Activated T-helper 2 cell treated with anti-CD3 and anti-CD28 coated beads, Interferon-gamma antibody, Interleukin-2, Interleukin-4, amounts not matched to agents 10 μg/mL and 5 μg/mL and 100 μg/mL, durations not matched to agents 14 hours and 24 hours and 36 hours (primary cell): Measurements from ENCODE around the gene DLEC1. TPM values are rescaled to one million over a fixed set of nuclear protein-coding genes. Genes with fewer than 3 reads are reported as not detected.

ENCODE experiments used
- DNase-seq: peaks from one replicate; pipeline ENCODE4 v3.0.0; 2021; ENCODE audit warnings: low spot score
- H3K27ac Mint-ChIP-seq: one replicate; pipeline ENCODE4 v1.8.0; 2021; ENCODE audit warnings: mixed read lengths
- H3K27me3 Mint-ChIP-seq: one replicate; pipeline ENCODE4 v1.8.0; 2021; ENCODE audit warnings: low read depth, mixed read lengths
- H3K36me3 Mint-ChIP-seq: one replicate; pipeline ENCODE4 v1.8.0; 2021; ENCODE audit warnings: low read depth, mixed read lengths
- H3K4me1 Mint-ChIP-seq: one replicate; pipeline ENCODE4 v1.8.0; 2021; ENCODE audit warnings: low read depth, mixed read lengths
- H3K4me3 Mint-ChIP-seq: one replicate; pipeline ENCODE4 v1.8.0; 2021; ENCODE audit warnings: low read depth, mild to moderate bottlenecking, moderate library complexity, mixed read lengths
- H3K9me3 Mint-ChIP-seq: one replicate; pipeline ENCODE4 v1.8.0; 2021; ENCODE audit warnings: mixed read lengths
- intact Hi-C: fragments of 100-400 bp; cut with micrococcal nuclease; formaldehyde crosslinking; loops from one replicate; pipeline ENCODE4 v1.15.1; 2023
- total RNA-seq: library from RNA; stranded (reverse); gene quantifications from 2 replicates; pipeline ENCODE4 v1.2.3, GENCODE V29; 2022

Gene DLEC1
- total RNA-seq, 1 donor from 2014 or later = 0.16 TPM

DNA sequence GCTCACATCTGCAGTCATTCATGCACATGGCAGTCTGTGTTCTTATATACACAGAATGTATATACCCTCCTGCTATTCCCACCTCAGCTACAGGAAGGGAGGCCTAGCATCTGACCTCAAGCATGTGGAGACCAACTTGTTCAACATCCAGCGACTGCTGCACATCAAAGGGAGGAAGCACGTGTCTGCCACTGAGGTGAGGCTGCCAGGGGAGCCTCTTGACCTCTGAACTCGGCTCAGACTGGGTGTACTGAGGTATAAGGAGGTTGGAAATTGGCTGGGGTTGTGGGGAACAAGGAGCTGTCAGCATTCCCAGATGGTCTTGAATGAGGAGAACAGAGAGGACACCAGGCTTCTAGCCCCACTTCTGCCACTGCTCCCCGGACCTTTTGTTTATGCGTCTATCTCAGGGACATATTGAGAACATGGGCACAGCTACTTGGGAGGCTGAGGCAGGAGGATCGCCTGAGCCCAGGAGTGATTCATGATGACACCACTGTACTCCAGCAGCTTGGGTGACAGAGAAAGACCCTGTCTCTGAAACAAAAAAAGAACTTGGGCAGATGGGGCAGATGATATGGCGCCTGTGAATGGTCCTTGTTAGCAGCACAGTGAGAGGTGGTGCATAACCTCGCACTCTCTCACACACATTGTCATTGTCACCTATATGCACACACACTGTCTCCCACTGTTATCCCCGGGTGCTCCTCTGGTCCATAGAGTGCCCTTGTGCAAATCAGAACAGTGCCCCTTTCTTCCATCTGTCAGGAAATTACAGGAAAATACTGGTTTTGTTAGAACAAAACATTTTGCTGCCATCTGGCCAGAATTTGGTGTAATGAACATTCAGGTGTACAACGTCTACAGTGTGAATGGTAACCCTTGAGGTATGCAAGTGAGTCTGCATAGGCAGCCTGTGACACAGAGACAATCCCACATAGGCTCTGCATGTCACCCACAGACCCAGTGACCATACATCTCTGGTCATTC, 43.1 kb upstream of the DLEC1 start:
- Mint-ChIP-seq H3K9me3 (no peaks in the 10 kb centered on the region), H3K36me3 (peaks cover 32% of the 10 kb centered on the region), H3K4me1 (peaks cover 48% of the 10 kb centered on the region), H3K4me3 (peak overlapping the region; percentile 83), H3K27ac (peak overlapping the region; percentile 87), H3K27me3 (no peaks in the 10 kb centered on the region)
- DNase-seq = no peak
- intact Hi-C loops = loop anchor here (2.0 kb wide), 1 partner anchor 141 kb away; the partner anchor contains the start of gene ACAA1

DNA sequence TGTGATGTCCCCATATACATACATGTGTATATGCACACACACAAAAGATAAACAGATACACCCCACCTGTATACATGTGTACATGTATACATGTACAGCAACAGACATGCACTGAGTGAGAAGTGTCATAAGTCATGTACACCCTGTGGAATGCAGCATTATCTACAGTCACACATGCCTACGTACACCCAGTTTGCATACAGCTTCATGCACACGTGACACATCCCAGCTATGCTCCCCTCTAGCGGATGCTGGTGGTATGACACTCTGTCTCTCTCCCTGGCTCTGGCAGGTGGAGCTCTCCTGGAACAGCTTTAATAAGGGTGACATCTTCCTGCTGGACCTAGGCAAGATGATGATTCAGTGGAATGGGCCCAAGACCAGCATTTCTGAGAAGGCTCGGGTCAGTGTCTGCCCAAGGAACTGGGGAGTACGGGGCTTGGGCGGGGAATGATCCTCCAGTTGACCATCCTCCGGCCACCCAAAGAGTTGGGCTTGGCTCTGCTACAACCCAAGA, 42.2 kb upstream of the DLEC1 start:
- no peaks in the 10 kb centered on the region for H3K27me3 Mint-ChIP-seq
- intact Hi-C loops = no loop called here
- H3K9me3 Mint-ChIP-seq = no peaks in the 10 kb centered on the region
- peak overlapping the region; percentile 69 for H3K27ac Mint-ChIP-seq
- peaks cover 32% of the 10 kb centered on the region for H3K36me3 Mint-ChIP-seq
- H3K4me1 Mint-ChIP-seq = peaks cover 48% of the 10 kb centered on the region
- peak; percentile 76 for DNase-seq
- H3K4me3 Mint-ChIP-seq = peak overlapping the region; percentile 38

DNA sequence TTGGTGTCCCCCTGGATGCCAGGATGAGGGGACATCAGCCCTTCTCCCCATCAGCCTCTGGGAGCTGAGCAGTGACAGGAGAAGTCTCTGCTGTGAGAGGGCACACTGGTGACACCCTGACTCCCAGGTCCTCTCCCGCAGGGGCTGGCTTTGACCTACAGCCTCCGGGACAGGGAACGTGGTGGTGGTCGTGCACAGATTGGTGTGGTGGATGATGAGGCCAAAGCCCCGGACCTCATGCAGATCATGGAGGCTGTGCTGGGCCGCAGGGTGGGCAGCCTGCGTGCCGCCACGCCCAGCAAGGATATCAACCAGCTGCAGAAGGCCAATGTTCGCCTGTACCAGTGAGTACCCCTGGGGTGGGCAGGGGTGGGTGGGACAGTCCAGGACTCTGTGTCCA, 41.7 kb upstream of the DLEC1 start:
- intact Hi-C loops = no loop called here
- Mint-ChIP-seq H3K27ac (no peak overlapping the region), H3K4me3 (no peak overlapping the region), H3K27me3 (no peaks in the 10 kb centered on the region), H3K36me3 (peaks cover 33% of the 10 kb centered on the region), H3K9me3 (no peaks in the 10 kb centered on the region), H3K4me1 (peaks cover 48% of the 10 kb centered on the region)
- no peak for DNase-seq

DNA sequence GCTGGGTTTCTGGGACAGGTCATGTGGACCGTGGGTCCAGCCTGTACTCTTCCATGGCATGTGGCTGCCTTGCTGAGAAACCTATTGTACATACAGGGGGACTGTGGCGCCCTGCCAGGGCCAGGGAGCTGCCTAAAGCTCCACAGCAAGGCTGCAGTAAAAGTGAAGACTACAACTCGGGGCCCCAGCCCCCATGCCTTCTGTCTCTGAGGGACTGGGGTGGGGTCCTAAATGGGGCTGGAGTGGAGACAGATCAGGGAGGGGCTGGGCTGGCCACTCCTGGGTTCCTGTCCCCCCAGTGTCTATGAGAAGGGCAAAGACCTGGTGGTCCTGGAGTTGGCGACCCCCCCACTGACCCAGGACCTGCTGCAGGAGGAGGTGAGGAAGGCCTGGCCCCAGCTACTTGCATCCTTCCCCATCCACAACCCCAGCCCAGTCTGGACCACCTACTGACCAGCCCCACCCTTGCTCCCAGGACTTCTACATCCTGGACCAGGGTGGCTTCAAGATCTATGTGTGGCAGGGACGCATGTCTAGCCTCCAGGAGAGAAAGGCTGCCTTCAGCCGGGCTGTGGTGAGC, 41.1 kb upstream of the DLEC1 start:
- intact Hi-C loops = no loop called here
- Mint-ChIP-seq H3K27ac (peak overlapping the region; percentile 83), H3K4me1 (peaks cover 48% of the 10 kb centered on the region), H3K36me3 (peaks cover 35% of the 10 kb centered on the region), H3K9me3 (no peaks in the 10 kb centered on the region), H3K27me3 (no peaks in the 10 kb centered on the region), H3K4me3 (no peak overlapping the region)
- no peak for DNase-seq

DNA sequence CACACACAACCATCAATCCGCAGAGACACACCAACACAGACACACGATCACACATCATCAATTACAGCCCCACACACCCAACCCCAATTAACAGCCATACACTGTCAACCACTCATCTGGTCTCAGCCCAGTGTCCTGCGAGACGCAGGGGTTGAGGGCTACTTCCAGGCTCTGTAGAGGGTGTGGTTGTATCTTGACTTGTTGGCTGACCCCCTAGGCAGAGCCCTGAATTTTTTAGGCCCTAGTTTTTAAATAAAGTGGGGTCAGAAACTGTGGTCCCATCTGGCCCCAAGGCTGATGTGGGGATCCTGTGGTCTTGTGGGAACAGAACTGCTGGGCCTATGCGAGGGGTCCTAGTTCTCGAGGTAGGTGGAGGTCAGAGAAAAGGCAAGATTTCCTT, 39.2 kb upstream of the DLEC1 start:
- H3K4me3 Mint-ChIP-seq = no peak overlapping the region
- H3K36me3 Mint-ChIP-seq = peaks cover 45% of the 10 kb centered on the region
- H3K27me3 Mint-ChIP-seq = no peaks in the 10 kb centered on the region
- peak overlapping the region; percentile 37 for H3K27ac Mint-ChIP-seq
- no peaks in the 10 kb centered on the region for H3K9me3 Mint-ChIP-seq
- DNase-seq = no peak
- intact Hi-C loops = no loop called here
- peaks cover 44% of the 10 kb centered on the region for H3K4me1 Mint-ChIP-seq

DNA sequence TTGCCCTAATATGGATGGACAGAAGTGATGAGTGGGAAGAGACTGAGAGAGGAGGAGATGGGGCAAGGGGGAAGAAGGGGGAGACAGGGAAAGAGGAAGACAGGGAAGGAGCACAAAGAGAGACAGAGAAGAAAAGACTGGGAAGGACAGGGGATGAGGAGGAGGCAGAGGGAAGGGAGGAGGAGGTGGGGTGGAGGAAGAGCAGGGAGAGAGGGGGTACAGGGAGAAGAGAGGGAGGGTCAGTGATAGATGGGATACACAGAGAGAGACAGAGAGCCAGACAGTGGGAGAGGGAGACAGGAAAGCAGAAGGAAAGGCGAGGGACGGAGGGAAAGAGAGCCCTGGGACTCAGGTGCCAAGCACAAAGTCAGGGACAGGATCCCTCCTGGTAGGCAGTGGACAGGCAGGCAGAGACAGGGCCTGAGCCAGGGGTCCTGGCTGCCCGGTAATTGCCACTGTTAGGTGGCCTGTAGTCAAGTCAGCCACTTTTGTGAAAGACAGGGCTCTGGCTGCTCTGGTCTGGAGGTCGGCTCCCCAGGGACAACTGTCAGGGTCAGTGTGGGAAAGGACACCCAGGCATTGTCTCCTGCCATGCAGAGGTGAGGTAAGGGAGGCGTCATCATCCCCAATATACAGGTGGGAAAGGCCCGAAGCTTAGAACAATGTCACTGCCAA, 38.6 kb upstream of the DLEC1 start:
- no peak for DNase-seq
- H3K27me3 Mint-ChIP-seq = no peaks in the 10 kb centered on the region
- H3K4me3 Mint-ChIP-seq = no peak overlapping the region
- H3K9me3 Mint-ChIP-seq = no peaks in the 10 kb centered on the region
- peaks cover 39% of the 10 kb centered on the region for H3K4me1 Mint-ChIP-seq
- peak overlapping the region; percentile 8 for H3K27ac Mint-ChIP-seq
- intact Hi-C loops = no loop called here
- H3K36me3 Mint-ChIP-seq = peaks cover 49% of the 10 kb centered on the region

DNA sequence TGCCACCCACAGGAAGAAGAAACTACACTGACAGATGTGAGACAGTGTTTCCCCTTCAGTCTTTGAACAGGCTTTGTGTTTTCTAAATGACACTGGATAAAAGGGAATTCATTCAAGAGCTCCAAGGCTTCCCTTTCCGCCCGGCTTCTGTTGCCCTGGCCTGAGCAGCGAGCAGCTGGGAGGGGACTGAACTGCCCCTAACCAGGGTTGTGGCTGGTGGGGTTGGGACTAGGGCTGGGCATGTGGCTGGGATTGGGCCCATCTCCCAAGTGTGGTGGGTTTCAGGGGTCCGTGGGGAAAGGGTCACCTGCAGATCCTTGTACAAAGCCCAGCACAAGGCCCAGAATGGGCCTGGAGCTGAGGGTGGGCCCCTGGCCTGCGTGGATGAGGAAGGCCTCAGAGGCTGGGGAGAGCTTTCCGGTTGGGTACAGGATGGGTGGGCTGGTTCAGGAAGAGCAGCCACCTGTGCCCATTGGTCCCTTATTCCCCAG, 38.0 kb upstream of the DLEC1 start:
- no peak for DNase-seq
- H3K4me1 Mint-ChIP-seq = peaks cover 33% of the 10 kb centered on the region
- intact Hi-C loops = no loop called here
- H3K4me3 Mint-ChIP-seq = no peak overlapping the region
- no peaks in the 10 kb centered on the region for H3K9me3 Mint-ChIP-seq
- H3K36me3 Mint-ChIP-seq = peaks cover 46% of the 10 kb centered on the region
- H3K27ac Mint-ChIP-seq = no peak overlapping the region
- no peaks in the 10 kb centered on the region for H3K27me3 Mint-ChIP-seq

DNA sequence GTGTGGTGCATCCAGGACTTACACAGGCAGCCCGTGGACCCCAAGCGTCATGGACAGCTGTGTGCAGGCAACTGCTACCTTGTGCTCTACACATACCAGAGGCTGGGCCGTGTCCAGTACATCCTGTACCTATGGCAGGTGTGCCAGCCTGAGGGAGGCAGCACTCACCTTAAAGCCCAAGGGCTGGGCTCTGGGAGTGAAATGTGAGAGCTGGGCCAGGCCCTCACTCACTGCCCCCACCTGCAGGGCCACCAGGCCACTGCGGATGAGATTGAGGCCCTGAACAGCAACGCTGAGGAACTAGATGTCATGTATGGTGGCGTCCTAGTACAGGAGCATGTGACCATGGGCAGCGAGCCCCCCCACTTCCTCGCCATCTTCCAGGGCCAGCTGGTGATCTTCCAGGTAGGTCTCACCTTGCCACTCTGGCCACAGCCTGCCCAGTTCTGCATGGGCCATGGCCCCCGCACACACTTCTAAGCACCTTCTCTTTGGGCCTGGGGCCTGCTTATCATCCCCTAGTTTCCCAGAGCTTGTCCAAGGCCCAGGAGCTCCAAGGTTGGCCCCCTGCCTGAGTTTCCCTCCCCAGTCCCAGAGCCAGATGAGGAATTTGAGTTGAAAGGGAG, 37.4 kb upstream of the DLEC1 start:
- H3K27me3 Mint-ChIP-seq = no peaks in the 10 kb centered on the region
- H3K36me3 Mint-ChIP-seq = peaks cover 41% of the 10 kb centered on the region
- H3K4me1 Mint-ChIP-seq = peaks cover 27% of the 10 kb centered on the region
- no peak overlapping the region for H3K27ac Mint-ChIP-seq
- intact Hi-C loops = no loop called here
- DNase-seq = no peak
- no peaks in the 10 kb centered on the region for H3K9me3 Mint-ChIP-seq
- H3K4me3 Mint-ChIP-seq = no peak overlapping the region

DNA sequence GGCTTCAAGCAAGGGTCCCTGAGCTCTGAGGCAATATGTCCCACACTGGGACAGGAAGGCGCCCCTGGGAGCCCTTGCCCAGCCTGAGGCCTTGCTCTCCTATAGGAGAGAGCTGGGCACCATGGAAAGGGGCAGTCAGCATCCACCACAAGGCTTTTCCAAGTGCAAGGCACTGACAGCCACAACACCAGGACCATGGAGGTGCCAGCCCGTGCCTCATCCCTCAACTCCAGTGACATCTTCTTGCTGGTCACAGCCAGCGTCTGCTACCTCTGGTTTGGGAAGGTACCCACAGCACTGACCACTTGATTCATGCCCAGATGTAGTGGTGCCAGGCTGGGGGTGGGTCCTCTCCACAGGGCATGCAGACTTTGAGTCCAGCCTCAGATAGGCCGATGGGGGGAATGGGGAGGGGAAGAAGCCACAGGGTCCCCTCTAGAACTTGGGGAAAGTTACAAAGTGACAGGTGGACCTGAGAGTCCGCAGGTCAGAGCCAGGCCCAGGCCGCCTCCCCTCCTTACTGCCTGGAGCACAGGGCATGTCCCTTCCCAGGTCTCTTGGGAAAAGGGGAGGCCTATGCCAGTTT, 36.6 kb upstream of the DLEC1 start:
- Mint-ChIP-seq H3K27ac (no peak overlapping the region), H3K36me3 (peaks cover 33% of the 10 kb centered on the region), H3K9me3 (no peaks in the 10 kb centered on the region), H3K27me3 (no peaks in the 10 kb centered on the region), H3K4me1 (peaks cover 23% of the 10 kb centered on the region), H3K4me3 (no peak overlapping the region)
- no peak for DNase-seq
- intact Hi-C loops = no loop called here

DNA sequence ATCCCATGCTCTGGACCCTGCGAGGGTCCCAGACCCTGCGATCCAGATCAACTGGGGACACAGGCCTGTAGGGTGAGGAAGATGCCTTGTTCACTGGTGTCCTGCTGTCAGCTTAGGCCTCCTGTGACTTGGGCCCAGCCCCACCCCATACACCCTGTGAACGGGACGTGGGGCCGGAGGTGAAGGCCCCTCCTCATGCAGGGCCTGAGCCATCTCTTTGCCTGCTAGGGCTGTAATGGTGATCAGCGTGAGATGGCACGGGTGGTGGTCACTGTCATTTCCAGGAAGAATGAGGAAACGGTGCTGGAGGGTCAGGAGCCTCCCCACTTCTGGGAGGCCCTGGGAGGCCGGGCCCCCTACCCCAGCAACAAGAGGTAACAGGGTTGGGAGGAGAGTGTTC, 36.1 kb upstream of the DLEC1 start:
- Mint-ChIP-seq H3K4me3 (no peak overlapping the region), H3K36me3 (peaks cover 33% of the 10 kb centered on the region), H3K27me3 (no peaks in the 10 kb centered on the region), H3K27ac (no peak overlapping the region), H3K4me1 (peaks cover 23% of the 10 kb centered on the region), H3K9me3 (no peaks in the 10 kb centered on the region)
- DNase-seq = no peak
- intact Hi-C loops = no loop called here

DNA sequence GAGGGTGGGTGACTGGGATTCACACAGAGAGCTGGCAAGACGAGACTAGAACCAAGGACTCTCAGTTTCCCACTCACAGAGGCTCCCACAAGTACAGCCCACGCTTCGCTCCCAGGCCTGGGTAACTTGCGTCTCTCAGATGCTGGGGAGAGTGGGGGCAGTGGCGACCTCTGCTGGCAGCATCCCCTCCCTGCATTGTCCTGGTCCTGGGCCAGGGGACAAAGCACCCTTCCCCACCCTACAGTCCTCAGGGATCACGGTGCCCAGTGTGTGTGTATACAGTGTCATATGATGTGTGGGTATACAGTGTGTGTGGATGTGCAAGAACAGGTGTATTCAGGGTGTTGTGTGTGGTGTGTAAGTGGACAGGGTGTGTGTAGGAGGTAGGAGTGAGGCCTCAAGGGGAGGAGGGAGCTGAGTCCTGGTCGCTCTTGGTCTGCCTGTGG, 35.6 kb upstream of the DLEC1 start:
- H3K27me3 Mint-ChIP-seq = no peaks in the 10 kb centered on the region
- peaks cover 21% of the 10 kb centered on the region for H3K4me1 Mint-ChIP-seq
- DNase-seq = peak; percentile 49
- H3K36me3 Mint-ChIP-seq = peaks cover 33% of the 10 kb centered on the region
- no peaks in the 10 kb centered on the region for H3K9me3 Mint-ChIP-seq
- intact Hi-C loops = no loop called here
- H3K4me3 Mint-ChIP-seq = no peak overlapping the region
- H3K27ac Mint-ChIP-seq = peak overlapping the region; percentile 19

DNA sequence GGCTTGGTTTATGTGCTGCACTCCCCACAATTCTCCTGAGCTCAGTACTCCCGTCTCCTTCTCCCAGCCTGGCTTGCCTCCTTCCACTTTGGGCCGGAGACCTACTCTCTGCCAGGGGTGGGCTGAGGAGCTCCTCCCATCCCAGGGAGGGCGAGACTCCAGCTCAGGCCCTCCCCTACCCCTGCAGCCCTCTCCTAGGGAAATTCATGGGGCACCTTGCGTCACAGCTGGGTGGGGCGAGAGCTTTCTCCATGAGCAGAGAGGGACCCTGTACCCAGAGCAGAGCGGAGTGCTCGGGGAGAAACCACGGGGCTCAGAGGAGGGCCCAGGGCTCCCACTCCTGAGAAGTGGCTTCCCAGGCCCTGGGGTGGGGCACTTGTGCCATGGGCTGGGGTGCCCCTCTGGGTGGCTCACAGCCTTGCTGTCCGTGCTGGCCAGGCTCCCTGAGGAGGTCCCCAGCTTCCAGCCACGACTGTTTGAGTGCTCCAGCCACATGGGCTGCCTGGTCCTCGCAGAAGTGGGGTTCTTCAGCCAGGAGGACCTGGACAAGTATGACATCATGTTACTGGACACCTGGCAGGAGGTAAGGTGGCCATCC, 35.1 kb upstream of the DLEC1 start:
- H3K9me3 Mint-ChIP-seq = no peaks in the 10 kb centered on the region
- H3K4me3 Mint-ChIP-seq = no peak overlapping the region
- peaks cover 34% of the 10 kb centered on the region for H3K36me3 Mint-ChIP-seq
- no peak for DNase-seq
- H3K27ac Mint-ChIP-seq = no peak overlapping the region
- H3K4me1 Mint-ChIP-seq = peaks cover 17% of the 10 kb centered on the region
- no peaks in the 10 kb centered on the region for H3K27me3 Mint-ChIP-seq
- intact Hi-C loops = no loop called here
